Measurements from ENCODE around the gene SUCLA2. TPM values are rescaled to one million over a fixed set of nuclear protein-coding genes. Genes with fewer than 3 reads are reported as not detected.

SUCLA2 gene
- total RNA-seq, 5 donors from 2014 or later (not counting 1 experiment from before 2014, with no cell fraction given) = 22.7 to 31.2 (median 29.4) TPM

GRCh38 chr13:47903836-47904235, 97.2 kb downstream of the SUCLA2 start:
- Mint-ChIP-seq H3K27me3 (no peaks in the 10 kb centered on the region), H3K4me1 (no peaks in the 10 kb centered on the region), H3K9me3 (peaks cover 0 to 9% (median 3%) of the 10 kb centered on the region in 3 donors), H3K4me3 (no peak overlapping the region), H3K27ac (no peak overlapping the region), H3K36me3 (peaks cover 67% of the 10 kb centered on the region)
- ATAC-seq (replicated peaks in 1 of 4) (no peak), DNase-seq (no peak)
- no peaks in the 10 kb centered on the region for H3K4me1 ChIP-seq (ENCODE audit: control insufficient read depth in 1 of 2, extremely low read depth in 1 of 2, insufficient read depth in 2 of 2, low read length in 2 of 2)
- 73% methylated on average over 4 of the region's 6 CpGs for WGBS (ENCODE audit: insufficient coverage)
- no peaks in the 10 kb centered on the region for H3K27me3 ChIP-seq (replicated peaks in 1 of 2; ENCODE audit: control insufficient read depth in 2 of 2, extremely low read depth in 1 of 2, insufficient read depth in 2 of 2, low read length in 1 of 2)
- H3K27ac ChIP-seq (ENCODE audit: low read length) = no peak overlapping the region
- H3K4me3 ChIP-seq (ENCODE audit: control insufficient read depth in 1 of 2, extremely low read depth in 1 of 2, low read length in 1 of 2) = no peak overlapping the region
- no peaks in the 10 kb centered on the region for H3K36me3 ChIP-seq (ENCODE audit: control insufficient read depth in 2 of 2, extremely low read depth in 1 of 2, insufficient read depth in 1 of 2, low read length in 1 of 2)
- H3K9me3 ChIP-seq = no peaks in the 10 kb centered on the region
- ChIA-PET CTCF (no interaction called here), POLR2A (no interaction called here)

DNA sequence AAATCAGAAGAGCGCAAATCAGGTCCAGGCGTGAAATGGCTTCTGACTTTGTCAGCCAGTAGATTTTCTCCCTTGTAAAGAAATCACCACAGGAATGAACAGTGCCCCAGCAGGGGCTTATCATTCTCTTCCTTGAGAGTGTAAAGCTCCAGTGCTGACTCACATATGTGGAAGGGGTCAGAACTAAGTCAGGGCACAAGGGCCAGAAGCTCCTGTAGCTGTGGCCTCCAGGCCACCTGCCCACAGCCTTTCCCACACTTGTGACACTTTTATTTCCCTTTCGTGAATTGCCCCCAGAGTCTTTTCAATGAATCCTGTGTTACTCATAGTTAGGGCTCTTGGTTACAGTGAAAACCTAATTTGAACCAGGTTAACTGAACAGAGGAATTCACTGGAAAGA, 99.6 kb downstream of the SUCLA2 start:
- peaks cover 0 to 9% (median 3%) of the 10 kb centered on the region in 3 donors for H3K9me3 Mint-ChIP-seq
- ChIA-PET CTCF (no interaction called here), POLR2A (no interaction called here)
- no peak overlapping the region for H3K27ac Mint-ChIP-seq
- Histone ChIP-seq H3K9me3 (no peaks in the 10 kb centered on the region), H3K27me3 (replicated peaks in 1 of 2; ENCODE audit: control insufficient read depth in 2 of 2, extremely low read depth in 1 of 2, insufficient read depth in 2 of 2, low read length in 1 of 2) (no peaks in the 10 kb centered on the region), H3K36me3 (ENCODE audit: control insufficient read depth in 2 of 2, extremely low read depth in 1 of 2, insufficient read depth in 1 of 2, low read length in 1 of 2) (no peaks in the 10 kb centered on the region), H3K4me1 (ENCODE audit: control insufficient read depth in 1 of 2, extremely low read depth in 1 of 2, insufficient read depth in 2 of 2, low read length in 2 of 2) (no peaks in the 10 kb centered on the region), H3K4me3 (ENCODE audit: control insufficient read depth in 1 of 2, extremely low read depth in 1 of 2, low read length in 1 of 2) (no peak overlapping the region), H3K27ac (ENCODE audit: low read length) (no peak overlapping the region)
- no peak overlapping the region for H3K4me3 Mint-ChIP-seq
- DNase-seq = no peak
- H3K36me3 Mint-ChIP-seq = peaks cover 69% of the 10 kb centered on the region
- H3K4me1 Mint-ChIP-seq = no peaks in the 10 kb centered on the region
- WGBS (ENCODE audit: insufficient coverage) = 100% methylated on average over 3 of the region's 3 CpGs
- H3K27me3 Mint-ChIP-seq = no peaks in the 10 kb centered on the region
- ATAC-seq (replicated peaks in 1 of 4) = no peak

GRCh38 chr13:47898080-47898479, 103.0 kb downstream of the SUCLA2 start:
- ATAC-seq (replicated peaks in 1 of 4) = no peak
- H3K27ac ChIP-seq (ENCODE audit: low read length) = no peak overlapping the region
- no peaks in the 10 kb centered on the region for H3K9me3 ChIP-seq
- Mint-ChIP-seq H3K27me3 (no peaks in the 10 kb centered on the region), H3K4me3 (no peak overlapping the region), H3K36me3 (peaks cover 46% of the 10 kb centered on the region), H3K27ac (no peak overlapping the region), H3K4me1 (peaks cover 0 to 6% (median 3%) of the 10 kb centered on the region in 3 donors), H3K9me3 (peaks cover 0 to 9% (median 3%) of the 10 kb centered on the region in 3 donors)
- ChIA-PET POLR2A (no interaction called here), CTCF (no interaction called here)
- no peaks in the 10 kb centered on the region for H3K36me3 ChIP-seq (ENCODE audit: control insufficient read depth in 2 of 2, extremely low read depth in 1 of 2, insufficient read depth in 1 of 2, low read length in 1 of 2)
- no peak overlapping the region for H3K4me3 ChIP-seq (ENCODE audit: control insufficient read depth in 1 of 2, extremely low read depth in 1 of 2, low read length in 1 of 2)
- no peaks in the 10 kb centered on the region for H3K4me1 ChIP-seq (ENCODE audit: control insufficient read depth in 1 of 2, extremely low read depth in 1 of 2, insufficient read depth in 2 of 2, low read length in 2 of 2)
- no peak for DNase-seq
- no CpG with 5 or more reads among the region's 3 CpGs for WGBS (ENCODE audit: insufficient coverage)
- no peaks in the 10 kb centered on the region for H3K27me3 ChIP-seq (replicated peaks in 1 of 2; ENCODE audit: control insufficient read depth in 2 of 2, extremely low read depth in 1 of 2, insufficient read depth in 2 of 2, low read length in 1 of 2)

GRCh38 chr13:47897411-47898050, 103.5 kb downstream of the SUCLA2 start:
- H3K27me3 Mint-ChIP-seq = no peaks in the 10 kb centered on the region
- DNase-seq (no peak), ATAC-seq (replicated peaks in 1 of 4) (no peak)
- Histone ChIP-seq H3K4me1 (ENCODE audit: control insufficient read depth in 1 of 2, extremely low read depth in 1 of 2, insufficient read depth in 2 of 2, low read length in 2 of 2) (no peaks in the 10 kb centered on the region), H3K27ac (ENCODE audit: low read length) (no peak overlapping the region), H3K27me3 (replicated peaks in 1 of 2; ENCODE audit: control insufficient read depth in 2 of 2, extremely low read depth in 1 of 2, insufficient read depth in 2 of 2, low read length in 1 of 2) (no peaks in the 10 kb centered on the region), H3K4me3 (ENCODE audit: control insufficient read depth in 1 of 2, extremely low read depth in 1 of 2, low read length in 1 of 2) (no peak overlapping the region), H3K9me3 (no peaks in the 10 kb centered on the region), H3K36me3 (ENCODE audit: control insufficient read depth in 2 of 2, extremely low read depth in 1 of 2, insufficient read depth in 1 of 2, low read length in 1 of 2) (no peaks in the 10 kb centered on the region)
- H3K4me3 Mint-ChIP-seq = no peak overlapping the region
- peaks cover 0 to 9% (median 3%) of the 10 kb centered on the region in 3 donors for H3K9me3 Mint-ChIP-seq
- ChIA-PET POLR2A (no interaction called here), CTCF (no interaction called here)
- H3K36me3 Mint-ChIP-seq = peaks cover 40% of the 10 kb centered on the region
- H3K27ac Mint-ChIP-seq = no peak overlapping the region
- WGBS (ENCODE audit: insufficient coverage) = 95% methylated on average over 2 of the region's 2 CpGs
- peaks cover 0 to 6% (median 3%) of the 10 kb centered on the region in 3 donors for H3K4me1 Mint-ChIP-seq

- H3K9me3 Mint-ChIP-seq = peaks cover 0 to 9% (median 3%) of the 10 kb centered on the region in 3 donors
- no peaks in the 10 kb centered on the region for H3K4me1 ChIP-seq (ENCODE audit: control insufficient read depth in 1 of 2, extremely low read depth in 1 of 2, insufficient read depth in 2 of 2, low read length in 2 of 2)
- H3K36me3 Mint-ChIP-seq = peaks cover 36% of the 10 kb centered on the region
- no peaks in the 10 kb centered on the region for H3K27me3 Mint-ChIP-seq
- H3K9me3 ChIP-seq = no peaks in the 10 kb centered on the region
- POLR2A ChIA-PET = interaction anchor here in 1 of 2 donors (0.7 kb wide), 1 partner anchor 967 kb away, joined by 4 read pairs; no protein-coding TSS in a partner anchor
- no peak overlapping the region for H3K27ac ChIP-seq (ENCODE audit: low read length)
- no peaks in the 10 kb centered on the region for H3K36me3 ChIP-seq (ENCODE audit: control insufficient read depth in 2 of 2, extremely low read depth in 1 of 2, insufficient read depth in 1 of 2, low read length in 1 of 2)
- CTCF ChIA-PET = no interaction called here
- peaks cover 0 to 6% (median 3%) of the 10 kb centered on the region in 3 donors for H3K4me1 Mint-ChIP-seq
- DNase-seq = no peak
- no peak overlapping the region for H3K27ac Mint-ChIP-seq
- H3K4me3 ChIP-seq (ENCODE audit: control insufficient read depth in 1 of 2, extremely low read depth in 1 of 2, low read length in 1 of 2) = no peak overlapping the region
- no peaks in the 10 kb centered on the region for H3K27me3 ChIP-seq (replicated peaks in 1 of 2; ENCODE audit: control insufficient read depth in 2 of 2, extremely low read depth in 1 of 2, insufficient read depth in 2 of 2, low read length in 1 of 2)
- WGBS (ENCODE audit: insufficient coverage) = no CpG with 5 or more reads among the region's 2 CpGs
- H3K4me3 Mint-ChIP-seq = no peak overlapping the region
- no peak for ATAC-seq (replicated peaks in 1 of 4)
Measured at GRCh38 chr13:47896546-47896945, 104.5 kb downstream of the SUCLA2 start.

DNA sequence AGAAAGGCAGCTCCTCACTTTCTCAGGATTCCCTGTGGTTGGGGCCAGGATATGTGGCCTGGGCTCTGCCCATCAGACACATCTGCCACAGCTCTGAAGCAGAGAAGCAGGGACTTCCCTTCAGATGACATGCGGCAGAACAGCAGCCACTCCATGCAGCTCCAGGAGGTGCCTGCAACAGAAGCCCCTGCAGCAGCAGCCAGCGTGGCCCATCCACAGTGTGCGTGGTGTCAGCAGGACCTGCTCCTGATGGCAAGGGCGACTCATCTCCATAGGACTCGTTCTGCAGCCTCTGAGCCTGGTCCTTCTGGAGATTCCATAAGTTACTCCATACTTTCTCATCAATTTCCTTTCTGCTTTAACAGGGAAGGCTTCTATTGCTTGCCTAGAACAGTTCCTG, 105.0 kb downstream of the SUCLA2 start:
- DNase-seq (no peak), ATAC-seq (replicated peaks in 1 of 4) (no peak)
- Histone ChIP-seq H3K27ac (ENCODE audit: low read length) (no peak overlapping the region), H3K4me3 (ENCODE audit: control insufficient read depth in 1 of 2, extremely low read depth in 1 of 2, low read length in 1 of 2) (no peak overlapping the region), H3K4me1 (ENCODE audit: control insufficient read depth in 1 of 2, extremely low read depth in 1 of 2, insufficient read depth in 2 of 2, low read length in 2 of 2) (no peaks in the 10 kb centered on the region), H3K27me3 (replicated peaks in 1 of 2; ENCODE audit: control insufficient read depth in 2 of 2, extremely low read depth in 1 of 2, insufficient read depth in 2 of 2, low read length in 1 of 2) (no peaks in the 10 kb centered on the region), H3K36me3 (ENCODE audit: control insufficient read depth in 2 of 2, extremely low read depth in 1 of 2, insufficient read depth in 1 of 2, low read length in 1 of 2) (no peaks in the 10 kb centered on the region), H3K9me3 (no peaks in the 10 kb centered on the region)
- ChIA-PET CTCF (no interaction called here), POLR2A (no interaction called here)
- Mint-ChIP-seq H3K4me1 (peaks cover 0 to 6% (median 3%) of the 10 kb centered on the region in 3 donors), H3K27me3 (no peaks in the 10 kb centered on the region), H3K27ac (no peak overlapping the region), H3K4me3 (no peak overlapping the region), H3K36me3 (peaks cover 34% of the 10 kb centered on the region), H3K9me3 (peaks cover 0 to 9% (median 3%) of the 10 kb centered on the region in 3 donors)
- 91% methylated on average over 1 of the region's 5 CpGs for WGBS (ENCODE audit: insufficient coverage)
